Measurements from ENCODE around the gene CEP112.
"Not testable (repeated sequence)": the region's sequence is repeated elsewhere in the genome, so short reads cannot be mapped to it uniquely, and the experiment has no call there.

DNA sequence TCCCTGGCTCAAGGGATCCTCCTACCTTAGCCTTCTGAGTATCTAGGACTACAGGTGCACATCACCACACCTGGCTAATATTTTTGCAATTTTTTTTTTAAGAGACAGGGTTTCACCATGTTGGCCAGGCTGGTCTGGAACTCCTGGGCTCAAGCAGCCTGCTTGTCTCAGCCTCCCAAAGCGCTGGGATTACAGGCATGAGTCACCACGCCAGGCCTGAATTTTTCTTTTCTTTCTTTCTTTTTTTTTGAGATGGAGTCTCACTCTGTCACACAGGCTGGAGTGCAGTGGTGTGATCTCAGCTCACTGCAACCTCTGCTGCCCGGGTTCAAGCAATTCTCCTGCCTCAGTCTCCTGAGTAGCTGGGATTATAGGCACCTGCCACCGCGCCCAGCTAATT is 510.2 kb downstream of the CEP112 start:
- TF ChIP-seq, protein P1, sequence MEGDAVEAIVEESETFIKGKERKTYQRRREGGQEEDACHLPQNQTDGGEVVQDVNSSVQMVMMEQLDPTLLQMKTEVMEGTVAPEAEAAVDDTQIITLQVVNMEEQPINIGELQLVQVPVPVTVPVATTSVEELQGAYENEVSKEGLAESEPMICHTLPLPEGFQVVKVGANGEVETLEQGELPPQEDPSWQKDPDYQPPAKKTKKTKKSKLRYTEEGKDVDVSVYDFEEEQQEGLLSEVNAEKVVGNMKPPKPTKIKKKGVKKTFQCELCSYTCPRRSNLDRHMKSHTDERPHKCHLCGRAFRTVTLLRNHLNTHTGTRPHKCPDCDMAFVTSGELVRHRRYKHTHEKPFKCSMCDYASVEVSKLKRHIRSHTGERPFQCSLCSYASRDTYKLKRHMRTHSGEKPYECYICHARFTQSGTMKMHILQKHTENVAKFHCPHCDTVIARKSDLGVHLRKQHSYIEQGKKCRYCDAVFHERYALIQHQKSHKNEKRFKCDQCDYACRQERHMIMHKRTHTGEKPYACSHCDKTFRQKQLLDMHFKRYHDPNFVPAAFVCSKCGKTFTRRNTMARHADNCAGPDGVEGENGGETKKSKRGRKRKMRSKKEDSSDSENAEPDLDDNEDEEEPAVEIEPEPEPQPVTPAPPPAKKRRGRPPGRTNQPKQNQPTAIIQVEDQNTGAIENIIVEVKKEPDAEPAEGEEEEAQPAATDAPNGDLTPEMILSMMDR (IDR thresholded peaks at IDR 0.05) = not testable (repeated sequence)
- TF ChIP-seq ZFX (IDR thresholded peaks at IDR 0.05; ENCODE audit: borderline replicate concordance) = not testable (repeated sequence)
